ENCODE measurements around the gene POR. TPM values are rescaled to one million over a fixed set of nuclear protein-coding genes. Genes with fewer than 3 reads are reported as not detected.

Gene POR
- total and polyA plus RNA-seq, 2 of the 8 experiments (the other 6 are each of a cell fraction or from before 2014, with no cell fraction given), result 98.7 to 144 TPM

DNA sequence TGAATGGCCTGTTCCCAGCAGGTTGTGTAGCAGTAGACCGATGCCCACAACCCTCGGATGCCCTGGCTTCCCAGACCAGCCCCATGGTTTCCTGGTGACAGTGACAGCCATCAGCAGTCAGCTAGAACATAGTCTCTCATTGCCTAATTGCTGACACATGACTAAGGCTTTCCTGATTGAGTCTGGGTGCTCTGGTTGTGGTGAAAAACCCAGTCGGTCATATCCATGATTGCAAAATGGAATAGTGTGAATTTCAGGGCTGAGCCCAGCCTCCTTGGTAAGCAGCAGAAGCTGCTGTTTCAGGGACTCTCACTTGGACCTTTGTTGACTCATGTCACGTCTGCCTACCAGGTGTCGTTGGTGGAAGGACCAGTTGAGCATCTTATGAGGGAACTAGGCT, 36.6 kb downstream of the POR start (continued):
- TF ChIP-seq SAP30 (IDR thresholded peaks at IDR 0.05; ENCODE audit: insufficient read depth, insufficient replicate concordance, low read length) (no peak), TBP (IDR thresholded peaks at IDR 0.05; ENCODE audit: low read depth, low read length) (no peak), RAD21 (IDR thresholded peaks at IDR 0.05 in 1 of 2, conservative IDR thresholded peaks at IDR 0.05 in 1 of 2; ENCODE audit: low read depth in 2 of 2, low read length in 2 of 2) (no peak)
